GM21367 (cell line): ENCODE results near the gene NR1H4.
"Not testable (repeated sequence)": the region's sequence is repeated elsewhere in the genome, so short reads cannot be mapped to it uniquely, and the experiment has no call there.

ENCODE experiments used
- ATAC-seq: cut with Tn5 transposase; IDR thresholded peaks from one replicate; pipeline ENCODE4 v1.9.1; 2021; ENCODE audit not compliant: unreplicated experiment

The NR1H4 gene

GRCh38 chr12:100504804-100505203 lies 31.1 kb downstream of the NR1H4 start:
- ATAC-seq: no peak

- no peak for ATAC-seq
Measured at GRCh38 chr12:100508751-100509150, 35.1 kb downstream of the NR1H4 start.

- ATAC-seq: no peak
Measured at GRCh38 chr12:100512692-100513091, 39.0 kb downstream of the NR1H4 start.

GRCh38 chr12:100515968-100516367 lies 42.3 kb downstream of the NR1H4 start:
- ATAC-seq: no peak

- no peak for ATAC-seq
Measured at GRCh38 chr12:100518376-100518775, 44.7 kb downstream of the NR1H4 start.

GRCh38 chr12:100520048-100520769 lies 46.5 kb downstream of the NR1H4 start:
- no peak for ATAC-seq

- no peak for ATAC-seq
Measured at GRCh38 chr12:100521958-100522357, 48.3 kb downstream of the NR1H4 start.

- no peak for ATAC-seq
Measured at GRCh38 chr12:100528034-100528433, 54.4 kb downstream of the NR1H4 start.

- ATAC-seq: no peak
Measured at GRCh38 chr12:100528471-100529127, 54.9 kb downstream of the NR1H4 start.

- no peak for ATAC-seq
Measured at GRCh38 chr12:100529756-100530350, 56.2 kb downstream of the NR1H4 start.

GRCh38 chr12:100533376-100533775 lies 59.7 kb downstream of the NR1H4 start:
- no peak for ATAC-seq

- no peak for ATAC-seq
Measured at GRCh38 chr12:100534625-100535227, 61.1 kb downstream of the NR1H4 start.

GRCh38 chr12:100539202-100539601 lies 65.5 kb downstream of the NR1H4 start:
- no peak for ATAC-seq

GRCh38 chr12:100544165-100544564 lies 70.5 kb downstream of the NR1H4 start:
- ATAC-seq: no peak

GRCh38 chr12:100545092-100545491 lies 71.4 kb downstream of the NR1H4 start:
- ATAC-seq: no peak

- ATAC-seq: no peak
Measured at GRCh38 chr12:100553936-100554335, 80.3 kb downstream of the NR1H4 start.

- ATAC-seq: no peak
Measured at GRCh38 chr12:100554608-100555077, 81.0 kb downstream of the NR1H4 start.

GRCh38 chr12:100555722-100556121 lies 82.1 kb downstream of the NR1H4 start:
- ATAC-seq: no peak

GRCh38 chr12:100557357-100557756 lies 83.7 kb downstream of the NR1H4 start:
- ATAC-seq: no peak

GRCh38 chr12:100559261-100559660 lies 85.6 kb downstream of the NR1H4 start:
- ATAC-seq: not testable (repeated sequence)

GRCh38 chr12:100564090-100564489 lies 90.4 kb downstream of the NR1H4 start:
- no peak for ATAC-seq
